Natural killer cell treated with Interleukin-12 subunit alpha and Interleukin-12 subunit beta and Interleukin-15 and Interleukin-18, amount 100 ng/mL, for 72 hours (primary cell): ENCODE data around the gene NMRAL1. TPM values are rescaled to one million over a fixed set of nuclear protein-coding genes. Genes with fewer than 3 reads are reported as not detected.

Experiments used
- ATAC-seq, 2 donors: fragments of 150-1000 bp; cut with Tn5 transposase in 1 of 2; sonication (Bioruptor Pico), chemical (Tn5 transposase) in 1 of 2; 2 replicates each; pipeline ENCODE4 v1.10.0; 2021
- DNase-seq: peaks from one replicate; pipeline ENCODE4 v3.0.0; 2022; ENCODE audit warnings: low spot score
- H3K27ac Mint-ChIP-seq, 2 donors: 1 replicate in 1 of 2; 2 replicates in 1 of 2; pipeline ENCODE4 v1.8.0; 2022; ENCODE audit warnings: mixed read lengths in 2 of 2, mild to moderate bottlenecking in 1 of 2, moderate library complexity in 1 of 2
- H3K27me3 Mint-ChIP-seq, 2 donors: 1 replicate in 1 of 2; 2 replicates in 1 of 2; pipeline ENCODE4 v1.8.0; 2022; ENCODE audit warnings: mixed read lengths in 2 of 2
- H3K36me3 Mint-ChIP-seq: one replicate; pipeline ENCODE4 v1.8.0; 2022; ENCODE audit warnings: mixed read lengths
- H3K4me1 Mint-ChIP-seq, 2 donors: 1 replicate in 1 of 2; 2 replicates in 1 of 2; pipeline ENCODE4 v1.8.0; 2022; ENCODE audit warnings: low read depth in 2 of 2, mixed read lengths in 2 of 2, mild to moderate bottlenecking in 1 of 2
- H3K4me3 Mint-ChIP-seq: one replicate; pipeline ENCODE4 v1.8.0; 2022; ENCODE audit warnings: mixed read lengths
- H3K9me3 Mint-ChIP-seq: 2 replicates; pipeline ENCODE4 v1.8.0; 2022; ENCODE audit warnings: mixed read lengths
- total RNA-seq, 2 donors: library from RNA; stranded (reverse); gene quantifications; one replicate each; pipeline ENCODE4 v1.2.3, GENCODE V29; 2022

Gene NMRAL1
- 10 to 100 TPM; 40.7 to 80.9 TPM for total RNA-seq

GRCh38 chr16:4474192-4474961 is at the start of gene NMRAL1:
TSS of gene NMRAL1 (minus strand) at chr16:4474625. CDS start at chr16:4474132, 493 bp downstream.
- H3K4me3 Mint-ChIP-seq: peak within 1 kb of the TSS; percentile 87
- H3K27ac Mint-ChIP-seq: peak within 1 kb of the TSS; percentile 78 to 87
- H3K36me3 Mint-ChIP-seq: no peaks in the 10 kb centered on the region
- no peaks in the 10 kb centered on the region for H3K27me3 Mint-ChIP-seq
- H3K4me1 Mint-ChIP-seq: peaks cover 27 to 32% of the 10 kb centered on the region in 2 donors
- H3K9me3 Mint-ChIP-seq: no peaks in the 10 kb centered on the region
- DNase-seq (peak; percentile 93), ATAC-seq (peak; percentile 73 to 75)

- H3K27ac Mint-ChIP-seq: no peak overlapping the region
Observed at GRCh38 chr16:4523686-4524085, 49.3 kb upstream of the NMRAL1 start.

GRCh38 chr16:4522051-4522581 is 47.7 kb upstream of the NMRAL1 start:
- Mint-ChIP-seq H3K36me3 (no peaks in the 10 kb centered on the region), H3K4me3 (no peak overlapping the region), H3K4me1 (peaks cover 14 to 31% of the 10 kb centered on the region in 2 donors), H3K9me3 (no peaks in the 10 kb centered on the region), H3K27me3 (no peaks in the 10 kb centered on the region), H3K27ac (no peak overlapping the region)
- DNase-seq (no peak), ATAC-seq (no peak)

More at GRCh38 chr16:4523686-4524085, 49.3 kb upstream of the NMRAL1 start:
- DNase-seq: no peak
- Mint-ChIP-seq H3K9me3 (no peaks in the 10 kb centered on the region), H3K36me3 (no peaks in the 10 kb centered on the region), H3K4me1 (peaks cover 8 to 28% of the 10 kb centered on the region in 2 donors), H3K4me3 (no peak overlapping the region), H3K27me3 (no peaks in the 10 kb centered on the region)
- ATAC-seq: no peak

- H3K27me3 Mint-ChIP-seq: no peaks in the 10 kb centered on the region
- H3K4me3 Mint-ChIP-seq: no peak overlapping the region
- H3K4me1 Mint-ChIP-seq: peaks cover 17 to 31% of the 10 kb centered on the region in 2 donors
- no peaks in the 10 kb centered on the region for H3K9me3 Mint-ChIP-seq
- DNase-seq (no peak), ATAC-seq (no peak)
- H3K36me3 Mint-ChIP-seq: no peaks in the 10 kb centered on the region
- no peak overlapping the region for H3K27ac Mint-ChIP-seq
Observed at GRCh38 chr16:4520913-4521312, 46.5 kb upstream of the NMRAL1 start.

- no peaks in the 10 kb centered on the region for H3K9me3 Mint-ChIP-seq
- H3K36me3 Mint-ChIP-seq: no peaks in the 10 kb centered on the region
- peak overlapping the region in 1 of 2 donors; percentile 68 for H3K27ac Mint-ChIP-seq
- ATAC-seq (no peak), DNase-seq (no peak)
- peaks cover 29 to 44% of the 10 kb centered on the region in 2 donors for H3K4me1 Mint-ChIP-seq
- no peaks in the 10 kb centered on the region for H3K27me3 Mint-ChIP-seq
- no peak overlapping the region for H3K4me3 Mint-ChIP-seq
Observed at GRCh38 chr16:4519274-4520058, 45.0 kb upstream of the NMRAL1 start.

GRCh38 chr16:4517812-4518680 is 43.6 kb upstream of the NMRAL1 start:
- Mint-ChIP-seq H3K27me3 (no peaks in the 10 kb centered on the region), H3K9me3 (no peaks in the 10 kb centered on the region), H3K4me1 (peaks cover 27 to 45% of the 10 kb centered on the region in 2 donors), H3K27ac (peak overlapping the region in 1 of 2 donors; percentile 12), H3K4me3 (no peak overlapping the region), H3K36me3 (no peaks in the 10 kb centered on the region)
- no peak for DNase-seq
- ATAC-seq: peak in 1 of 2 donors; percentile 34

GRCh38 chr16:4515611-4516233 is 41.3 kb upstream of the NMRAL1 start:
- Mint-ChIP-seq H3K27ac (peak overlapping the region; percentile 89 to 96), H3K4me3 (peak overlapping the region; percentile 59)
- ATAC-seq: peak in 1 of 2 donors; percentile 58

GRCh38 chr16:4514606-4515005 is 40.2 kb upstream of the NMRAL1 start:
- H3K4me1 Mint-ChIP-seq: peaks cover 46 to 49% of the 10 kb centered on the region in 2 donors
- no peaks in the 10 kb centered on the region for H3K9me3 Mint-ChIP-seq
- DNase-seq (no peak), ATAC-seq (peak; percentile 44 to 59)
- H3K36me3 Mint-ChIP-seq: peaks cover 5% of the 10 kb centered on the region
- peak overlapping the region; percentile 89 to 96 for H3K27ac Mint-ChIP-seq
- peak overlapping the region; percentile 59 for H3K4me3 Mint-ChIP-seq
- no peaks in the 10 kb centered on the region for H3K27me3 Mint-ChIP-seq

More at GRCh38 chr16:4515611-4516233, 41.3 kb upstream of the NMRAL1 start:
- Mint-ChIP-seq H3K4me1 (peaks cover 44 to 51% of the 10 kb centered on the region in 2 donors), H3K27me3 (no peaks in the 10 kb centered on the region), H3K9me3 (no peaks in the 10 kb centered on the region), H3K36me3 (peaks cover 5% of the 10 kb centered on the region)
- no peak for DNase-seq

GRCh38 chr16:4513881-4514280 is 39.5 kb upstream of the NMRAL1 start:
- ATAC-seq: no peak
- Mint-ChIP-seq H3K9me3 (no peaks in the 10 kb centered on the region), H3K4me1 (peaks cover 46 to 49% of the 10 kb centered on the region in 2 donors), H3K36me3 (peaks cover 5% of the 10 kb centered on the region), H3K27me3 (no peaks in the 10 kb centered on the region), H3K27ac (peak overlapping the region; percentile 89 to 96), H3K4me3 (peak overlapping the region; percentile 59)
- no peak for DNase-seq

- H3K4me1 Mint-ChIP-seq: peaks cover 42 to 46% of the 10 kb centered on the region in 2 donors
- H3K27me3 Mint-ChIP-seq: no peaks in the 10 kb centered on the region
- H3K27ac Mint-ChIP-seq: peak overlapping the region; percentile 89 to 96
- no peak overlapping the region for H3K4me3 Mint-ChIP-seq
- ATAC-seq (peak in 1 of 2 donors; percentile 12), DNase-seq (no peak)
- no peaks in the 10 kb centered on the region for H3K9me3 Mint-ChIP-seq
- peaks cover 5% of the 10 kb centered on the region for H3K36me3 Mint-ChIP-seq
Observed at GRCh38 chr16:4513086-4513860, 38.8 kb upstream of the NMRAL1 start.

- peaks cover 40 to 49% of the 10 kb centered on the region in 2 donors for H3K4me1 Mint-ChIP-seq
Observed at GRCh38 chr16:4512473-4512872, 38.0 kb upstream of the NMRAL1 start.

GRCh38 chr16:4511441-4512082 is 37.1 kb upstream of the NMRAL1 start:
- H3K9me3 Mint-ChIP-seq: no peaks in the 10 kb centered on the region
- no peak overlapping the region for H3K4me3 Mint-ChIP-seq
- H3K4me1 Mint-ChIP-seq: peaks cover 40 to 49% of the 10 kb centered on the region in 2 donors
- ATAC-seq (no peak), DNase-seq (no peak)
- H3K36me3 Mint-ChIP-seq: peaks cover 10% of the 10 kb centered on the region
- H3K27me3 Mint-ChIP-seq: no peaks in the 10 kb centered on the region
- peak overlapping the region; percentile 89 to 96 for H3K27ac Mint-ChIP-seq

More at GRCh38 chr16:4512473-4512872, 38.0 kb upstream of the NMRAL1 start:
- ATAC-seq: no peak
- Mint-ChIP-seq H3K27ac (peak overlapping the region; percentile 89 to 96), H3K4me3 (peak overlapping the region; percentile 20), H3K27me3 (no peaks in the 10 kb centered on the region), H3K9me3 (no peaks in the 10 kb centered on the region), H3K36me3 (peaks cover 10% of the 10 kb centered on the region)
- DNase-seq: no peak
